Measurements from ENCODE around the gene THOC2. TPM values are rescaled to one million over a fixed set of nuclear protein-coding genes. Genes with fewer than 3 reads are reported as not detected.

The THOC2 gene
- total RNA-seq, 2 donors from 2014 or later: 88.8 to 93.2 TPM

- WGBS, 2 experiments (ENCODE audit: insufficient coverage in 1 of 2, insufficient read length in 1 of 2): 100% methylated on average over 1 of the region's 1 CpG; no CpG with 5 or more reads in 1 of the 2 experiments
- no peaks in the 10 kb centered on the region for H3K4me1 Mint-ChIP-seq
These were observed 182.0 kb downstream of the THOC2 start for GRCh38 chrX:123550829-123551228.

More at GRCh38 chrX:123550829-123551228, 182.0 kb downstream of the THOC2 start:
- no peaks in the 10 kb centered on the region for H3K36me3 ChIP-seq (ENCODE audit: control insufficient read depth, insufficient read depth, low read length)
- H3K27ac ChIP-seq (ENCODE audit: low read depth, low read length): no peak overlapping the region
- no peak for DNase-seq
- H3K4me3 ChIP-seq (ENCODE audit: low read length): no peak overlapping the region
- Mint-ChIP-seq H3K4me3 (no peak overlapping the region), H3K27ac (no peak overlapping the region), H3K9me3 (peaks cover 46% of the 10 kb centered on the region), H3K36me3 (ENCODE audit: low read depth) (peaks cover 2% of the 10 kb centered on the region), H3K27me3 (ENCODE audit: insufficient read depth) (no peaks in the 10 kb centered on the region)
- TF ChIP-seq CTCF (conservative IDR thresholded peaks at IDR 0.05): no peak
- no peaks in the 10 kb centered on the region for H3K4me1 ChIP-seq (ENCODE audit: control insufficient read depth, insufficient read depth, low read length)
- no peaks in the 10 kb centered on the region for H3K27me3 ChIP-seq (ENCODE audit: control insufficient read depth, insufficient read depth, low read length, poor library complexity, severe bottlenecking)
- no peaks in the 10 kb centered on the region for H3K9me3 ChIP-seq (ENCODE audit: control insufficient read depth, low read length)
- no peak overlapping the region for H3K9ac ChIP-seq (ENCODE audit: extremely low read depth, low read length, poor library complexity, severe bottlenecking)

Other genes with a start within 250 kb of the THOC2 start
- gene XIAP, start 127.0 kb upstream of the THOC2 start, total RNA-seq: 10 to 100 TPM; 59.1 to 59.8 TPM
- gene STAG2, start 228.7 kb upstream of the THOC2 start, total RNA-seq: 100 to 1,000 TPM in 1 of 2 donors, 10 to 100 TPM in 1; 73.7 to 130 TPM